Measurements from ENCODE around the gene CDC42SE2. TPM values are rescaled to one million over a fixed set of nuclear protein-coding genes. Genes with fewer than 3 reads are reported as not detected.

Gene CDC42SE2, protein sequence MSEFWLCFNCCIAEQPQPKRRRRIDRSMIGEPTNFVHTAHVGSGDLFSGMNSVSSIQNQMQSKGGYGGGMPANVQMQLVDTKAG
- total RNA-seq (2021) (27.3 and 32.8 TPM in 2 replicates), Bru-seq, nascent RNA (percentile 91 among the genes with signal in this experiment), BruChase-seq, experiment 1, labeled RNA remaining after a 2-hour chase (percentile 81 among the genes with signal in this experiment), BruChase-seq, experiment 2, labeled RNA remaining after a 6-hour chase (percentile 79 among the genes with signal in this experiment)
- long read RNA-seq, full-length matches to known transcripts = 14 of 69 reads
- long read RNA-seq, partial matches to known transcripts = 1 of 69 reads
- long read RNA-seq, other reads (novel, unspliced or antisense) = 54 of 69 reads

DNA sequence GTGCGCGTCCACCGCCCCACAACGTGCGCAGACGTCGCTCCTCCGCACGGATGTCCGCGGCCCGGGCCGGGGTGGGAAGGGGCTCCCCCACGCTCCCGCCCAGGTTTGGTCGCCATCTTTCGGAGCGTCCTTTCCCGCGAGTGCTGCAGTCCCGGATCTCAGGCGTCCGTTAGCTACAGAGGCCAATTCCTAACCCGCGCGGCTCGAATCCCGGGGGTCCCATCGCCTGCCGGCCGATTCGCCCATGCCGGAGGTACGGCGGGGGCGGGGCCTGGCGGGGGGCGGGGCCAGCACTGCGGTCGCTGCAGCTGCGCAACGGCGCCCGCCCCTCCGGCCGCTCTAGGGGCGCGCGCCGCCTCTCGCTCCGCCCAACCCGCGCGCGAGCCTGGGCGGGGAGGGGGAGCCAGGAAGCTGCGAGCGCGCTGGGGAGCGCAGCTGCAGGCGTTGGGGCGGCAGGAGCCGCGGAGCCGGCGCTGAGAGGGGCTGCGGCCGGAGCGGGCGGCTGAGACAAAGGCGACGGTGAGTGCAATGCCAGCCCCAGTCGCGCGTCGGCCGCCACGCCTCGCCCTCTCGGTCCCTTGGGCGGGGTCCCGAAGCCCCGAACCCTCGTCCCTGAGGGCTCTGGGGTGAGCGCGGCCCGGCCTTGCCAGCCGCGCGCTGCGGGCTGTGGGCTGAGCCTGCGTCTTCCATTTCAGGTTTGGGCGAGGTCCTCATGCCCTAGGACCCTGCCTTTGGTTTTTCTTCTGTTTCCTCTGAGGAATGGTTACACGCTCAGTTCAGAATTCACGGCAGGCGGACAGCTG, at the start of gene CDC42SE2:
CDC42SE2 (plus strand) TSS at position 406 of the 803 bp plus-strand sequence. CDS start 95,441 bp downstream, outside the sequence.
- no peaks in the 10 kb centered on the region for H3K9me3 ChIP-seq (ENCODE audit: insufficient read depth, low read depth)
- H3K4me1 ChIP-seq (replicated peaks; ENCODE audit: insufficient read depth) = peaks cover 31% of the 10 kb centered on the region
- ChIA-PET POLR2A (ENCODE audit: unreplicated experiment) (interaction anchor here (0.5 to 1.1 kb wide), 3 partner anchors 37 to 118 kb away, joined by 3 to 6 read pairs (median 3); no protein-coding TSS in a partner anchor), CTCF (interaction anchor here (0.7 kb wide), 1 partner anchor 123 kb away, joined by 5 read pairs; no protein-coding TSS in a partner anchor)
- no peaks in the 10 kb centered on the region for H3K27me3 ChIP-seq (ENCODE audit: insufficient read depth, low read depth)
- H3K9me2 ChIP-seq (ENCODE audit: insufficient read depth) = no peaks in the 10 kb centered on the region
- TF ChIP-seq EZH2 (IDR thresholded peaks at IDR 0.05; ENCODE audit: low read depth) = no peak
- TF ChIP-seq, protein P1, sequence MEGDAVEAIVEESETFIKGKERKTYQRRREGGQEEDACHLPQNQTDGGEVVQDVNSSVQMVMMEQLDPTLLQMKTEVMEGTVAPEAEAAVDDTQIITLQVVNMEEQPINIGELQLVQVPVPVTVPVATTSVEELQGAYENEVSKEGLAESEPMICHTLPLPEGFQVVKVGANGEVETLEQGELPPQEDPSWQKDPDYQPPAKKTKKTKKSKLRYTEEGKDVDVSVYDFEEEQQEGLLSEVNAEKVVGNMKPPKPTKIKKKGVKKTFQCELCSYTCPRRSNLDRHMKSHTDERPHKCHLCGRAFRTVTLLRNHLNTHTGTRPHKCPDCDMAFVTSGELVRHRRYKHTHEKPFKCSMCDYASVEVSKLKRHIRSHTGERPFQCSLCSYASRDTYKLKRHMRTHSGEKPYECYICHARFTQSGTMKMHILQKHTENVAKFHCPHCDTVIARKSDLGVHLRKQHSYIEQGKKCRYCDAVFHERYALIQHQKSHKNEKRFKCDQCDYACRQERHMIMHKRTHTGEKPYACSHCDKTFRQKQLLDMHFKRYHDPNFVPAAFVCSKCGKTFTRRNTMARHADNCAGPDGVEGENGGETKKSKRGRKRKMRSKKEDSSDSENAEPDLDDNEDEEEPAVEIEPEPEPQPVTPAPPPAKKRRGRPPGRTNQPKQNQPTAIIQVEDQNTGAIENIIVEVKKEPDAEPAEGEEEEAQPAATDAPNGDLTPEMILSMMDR (conservative IDR thresholded peaks at IDR 0.05) = no peak
- H3K4me3 ChIP-seq = peak within 1 kb of the TSS; percentile 86
- peak; percentile 59 to 86 for DNase-seq
- H3K4me2 ChIP-seq = peak within 1 kb of the TSS; percentile 98
- no peaks in the 10 kb centered on the region for H3K36me3 ChIP-seq (ENCODE audit: low read depth)
- no peaks in the 10 kb centered on the region for H4K20me1 ChIP-seq (ENCODE audit: insufficient read depth)
- H2AFZ ChIP-seq = peak within 1 kb of the TSS; percentile 99
- intact Hi-C loops (cut with micrococcal nuclease; ENCODE audit: unreplicated experiment) = loop anchor here (2.0 kb wide), 3 partner anchors 59 to 119 kb away; partner anchors contain the start of gene HINT1
- H3K27ac ChIP-seq = peak within 1 kb of the TSS; percentile 61
- BruUV-seq (replicated peaks) = no TSS peak
- peaks cover 21% of the 10 kb centered on the region; the same call in 1 of the 2 replicates for H3F3A ChIP-seq (ENCODE audit: insufficient read depth, low read depth)
- peaks cover 52% of the 10 kb centered on the region for H3K79me2 ChIP-seq (ENCODE audit: low read depth)

- H3K9me3 ChIP-seq (ENCODE audit: insufficient read depth, low read depth) = no peaks in the 10 kb centered on the region
- no peak for TF ChIP-seq EZH2 (IDR thresholded peaks at IDR 0.05; ENCODE audit: low read depth)
- TF ChIP-seq, protein P1 (conservative IDR thresholded peaks at IDR 0.05) = no peak
- intact Hi-C loops (cut with micrococcal nuclease; ENCODE audit: unreplicated experiment) = no loop called here
- H3K9me2 ChIP-seq (ENCODE audit: insufficient read depth) = no peaks in the 10 kb centered on the region; the same call in 1 of the 2 replicates
- no peaks in the 10 kb centered on the region for H3K36me3 ChIP-seq (ENCODE audit: low read depth)
- POLR2A ChIA-PET (ENCODE audit: unreplicated experiment) = interaction anchor here (0.5 kb wide), 1 partner anchor 61 kb away, joined by 4 read pairs; no protein-coding TSS in a partner anchor
- no peaks in the 10 kb centered on the region for H3K27me3 ChIP-seq (ENCODE audit: insufficient read depth, low read depth)
- BruUV-seq (replicated peaks) = no TSS peak
- CTCF ChIA-PET = no interaction called here
- H3F3A ChIP-seq (ENCODE audit: insufficient read depth, low read depth) = peaks cover 3% of the 10 kb centered on the region
- no peak overlapping the region for H3K4me2 ChIP-seq
- H4K20me1 ChIP-seq (ENCODE audit: insufficient read depth) = no peaks in the 10 kb centered on the region
- no peak overlapping the region for H3K4me3 ChIP-seq
- H3K79me2 ChIP-seq (ENCODE audit: low read depth) = no peaks in the 10 kb centered on the region
- peaks cover 7% of the 10 kb centered on the region; the same call in 1 of the 2 replicates for H3K4me1 ChIP-seq (replicated peaks; ENCODE audit: insufficient read depth)
- no peak for DNase-seq
- no peak overlapping the region for H3K27ac ChIP-seq
- no peak overlapping the region for H2AFZ ChIP-seq
These were observed 49.1 kb upstream of the CDC42SE2 start for GRCh38 chr5:131214609-131215227.

- intact Hi-C loops (cut with micrococcal nuclease; ENCODE audit: unreplicated experiment) = no loop called here
- Histone ChIP-seq H3K36me3 (ENCODE audit: low read depth) (no peaks in the 10 kb centered on the region), H3K4me1 (replicated peaks; ENCODE audit: insufficient read depth) (peaks cover 17% of the 10 kb centered on the region), H3K9me3 (ENCODE audit: insufficient read depth, low read depth) (no peaks in the 10 kb centered on the region), H3F3A (ENCODE audit: insufficient read depth, low read depth) (no peaks in the 10 kb centered on the region; the same call in 1 of the 2 replicates), H3K79me2 (ENCODE audit: low read depth) (no peaks in the 10 kb centered on the region), H2AFZ (no peak overlapping the region), H3K27ac (no peak overlapping the region), H3K27me3 (ENCODE audit: insufficient read depth, low read depth) (no peaks in the 10 kb centered on the region), H3K9me2 (ENCODE audit: insufficient read depth) (no peaks in the 10 kb centered on the region; the same call in 1 of the 2 replicates), H3K4me3 (no peak overlapping the region), H3K4me2 (no peak overlapping the region), H4K20me1 (ENCODE audit: insufficient read depth) (no peaks in the 10 kb centered on the region)
- POLR2A ChIA-PET (ENCODE audit: unreplicated experiment) = no interaction called here
- no peak for TF ChIP-seq EZH2 (IDR thresholded peaks at IDR 0.05; ENCODE audit: low read depth)
- TF ChIP-seq, protein P1 (conservative IDR thresholded peaks at IDR 0.05) = no peak
- CTCF ChIA-PET = no interaction called here
- no TSS peak for BruUV-seq (replicated peaks)
- no peak for DNase-seq
These were observed 46.1 kb upstream of the CDC42SE2 start for GRCh38 chr5:131217791-131218190.

All from PC-9 (cell line).